ENCODE results near the gene NSUN3.

DNA sequence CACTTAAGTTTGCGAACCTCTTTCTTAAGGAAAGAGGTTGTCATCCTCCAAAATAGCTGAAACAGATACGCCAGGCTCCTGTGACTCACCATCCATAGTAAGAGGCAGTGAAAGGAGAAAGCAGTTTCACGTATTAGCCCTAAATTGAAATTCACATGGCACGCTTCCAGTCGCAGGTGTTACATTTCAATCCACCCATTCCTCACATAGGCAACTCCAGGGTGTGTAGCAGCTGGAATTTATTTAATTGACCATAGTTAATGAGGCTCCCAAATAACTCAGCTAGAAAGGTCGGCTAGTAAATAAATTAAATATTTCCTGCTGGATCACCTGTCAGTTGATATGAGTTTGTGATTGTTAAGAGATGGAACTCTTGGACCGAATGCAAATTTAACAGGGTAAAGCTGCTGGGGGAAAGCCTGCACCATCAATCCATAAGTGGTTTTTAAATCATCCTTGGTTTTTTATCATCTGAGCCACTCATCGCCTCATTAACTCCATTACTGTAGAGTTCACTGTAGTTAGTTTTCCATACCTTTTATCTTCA, 19.6 kb downstream of the NSUN3 start:
- TF ChIP-seq, protein P1, sequence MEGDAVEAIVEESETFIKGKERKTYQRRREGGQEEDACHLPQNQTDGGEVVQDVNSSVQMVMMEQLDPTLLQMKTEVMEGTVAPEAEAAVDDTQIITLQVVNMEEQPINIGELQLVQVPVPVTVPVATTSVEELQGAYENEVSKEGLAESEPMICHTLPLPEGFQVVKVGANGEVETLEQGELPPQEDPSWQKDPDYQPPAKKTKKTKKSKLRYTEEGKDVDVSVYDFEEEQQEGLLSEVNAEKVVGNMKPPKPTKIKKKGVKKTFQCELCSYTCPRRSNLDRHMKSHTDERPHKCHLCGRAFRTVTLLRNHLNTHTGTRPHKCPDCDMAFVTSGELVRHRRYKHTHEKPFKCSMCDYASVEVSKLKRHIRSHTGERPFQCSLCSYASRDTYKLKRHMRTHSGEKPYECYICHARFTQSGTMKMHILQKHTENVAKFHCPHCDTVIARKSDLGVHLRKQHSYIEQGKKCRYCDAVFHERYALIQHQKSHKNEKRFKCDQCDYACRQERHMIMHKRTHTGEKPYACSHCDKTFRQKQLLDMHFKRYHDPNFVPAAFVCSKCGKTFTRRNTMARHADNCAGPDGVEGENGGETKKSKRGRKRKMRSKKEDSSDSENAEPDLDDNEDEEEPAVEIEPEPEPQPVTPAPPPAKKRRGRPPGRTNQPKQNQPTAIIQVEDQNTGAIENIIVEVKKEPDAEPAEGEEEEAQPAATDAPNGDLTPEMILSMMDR (IDR thresholded peaks at IDR 0.05), result no peak
- no peak for TF ChIP-seq EZH2 (IDR thresholded peaks at IDR 0.05; ENCODE audit: borderline replicate concordance, insufficient read depth, low read depth, low read length, poor library complexity, severe bottlenecking)
